Activated CD4-positive, alpha-beta T cell treated with anti-CD3 and anti-CD28 coated beads for 24 hours (primary cell): ENCODE results near the gene HSD17B11.
"Not testable (repeated sequence)": the region's sequence is repeated elsewhere in the genome, so short reads cannot be mapped to it uniquely, and the experiment has no call there.

Experiments used
- DNase-seq, 2 donors: peaks; one replicate each; pipeline ENCODE4 v3.0.0-alpha.2; 2020; ENCODE audit warnings: low read depth in 2 of 2

The HSD17B11 gene, protein sequence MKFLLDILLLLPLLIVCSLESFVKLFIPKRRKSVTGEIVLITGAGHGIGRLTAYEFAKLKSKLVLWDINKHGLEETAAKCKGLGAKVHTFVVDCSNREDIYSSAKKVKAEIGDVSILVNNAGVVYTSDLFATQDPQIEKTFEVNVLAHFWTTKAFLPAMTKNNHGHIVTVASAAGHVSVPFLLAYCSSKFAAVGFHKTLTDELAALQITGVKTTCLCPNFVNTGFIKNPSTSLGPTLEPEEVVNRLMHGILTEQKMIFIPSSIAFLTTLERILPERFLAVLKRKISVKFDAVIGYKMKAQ

DNA sequence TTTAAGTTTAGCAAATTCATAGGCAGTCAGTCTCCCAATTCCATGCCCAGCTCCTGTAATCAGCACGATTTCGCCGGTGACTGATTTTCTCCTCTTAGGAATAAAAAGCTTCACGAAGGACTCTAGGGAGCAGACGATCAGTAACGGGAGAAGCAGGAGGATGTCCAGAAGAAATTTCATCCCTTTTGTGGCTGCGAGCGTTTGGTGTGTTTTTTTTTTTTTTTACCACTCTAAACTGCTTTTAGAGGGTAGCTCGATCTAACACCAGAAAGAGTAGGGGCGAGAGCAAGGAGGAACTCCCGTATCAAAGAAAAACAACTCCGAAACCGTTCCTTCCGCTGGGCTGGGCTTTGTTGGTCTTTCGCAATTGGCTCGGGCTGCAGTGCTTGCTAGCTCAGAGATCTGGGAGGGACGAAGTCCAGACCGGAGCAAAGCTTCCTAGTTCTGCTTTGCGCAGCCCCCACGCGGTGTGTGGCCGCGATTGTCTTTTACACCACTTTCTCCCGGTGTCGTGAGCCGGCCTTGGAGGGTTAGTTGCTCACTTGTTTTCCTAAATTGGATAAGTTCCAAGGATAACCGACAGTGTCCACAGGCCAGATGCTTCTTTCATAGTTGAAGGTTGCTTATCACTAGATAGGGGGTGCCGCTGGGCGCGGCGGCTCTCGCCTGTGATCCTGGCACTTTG lies at the start of gene HSD17B11:
HSD17B11 (minus strand) TSS at position 298 of the 685 bp plus-strand sequence; CDS start at position 180, 118 bp downstream.
- peak; percentile 60 for DNase-seq

DNA sequence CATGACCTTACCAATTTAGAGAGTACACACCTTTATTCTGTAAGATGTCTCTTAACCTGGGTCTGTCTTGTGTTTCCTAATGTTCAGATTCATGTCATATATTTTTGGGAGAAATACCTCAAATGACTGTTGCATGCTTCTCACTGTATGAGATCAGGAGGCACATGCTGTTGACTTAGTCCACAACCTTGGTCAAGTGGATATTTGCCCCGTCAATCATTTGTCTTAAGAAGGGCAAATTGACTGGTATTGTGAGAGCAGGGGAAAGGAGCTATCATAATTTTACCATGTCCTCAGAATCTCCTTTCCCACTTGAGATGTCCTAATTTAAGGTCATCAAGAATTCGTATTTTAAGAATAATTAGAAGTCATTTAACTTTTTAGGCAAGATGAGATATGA lies 42.4 kb upstream of the HSD17B11 start:
- no peak for DNase-seq

DNA sequence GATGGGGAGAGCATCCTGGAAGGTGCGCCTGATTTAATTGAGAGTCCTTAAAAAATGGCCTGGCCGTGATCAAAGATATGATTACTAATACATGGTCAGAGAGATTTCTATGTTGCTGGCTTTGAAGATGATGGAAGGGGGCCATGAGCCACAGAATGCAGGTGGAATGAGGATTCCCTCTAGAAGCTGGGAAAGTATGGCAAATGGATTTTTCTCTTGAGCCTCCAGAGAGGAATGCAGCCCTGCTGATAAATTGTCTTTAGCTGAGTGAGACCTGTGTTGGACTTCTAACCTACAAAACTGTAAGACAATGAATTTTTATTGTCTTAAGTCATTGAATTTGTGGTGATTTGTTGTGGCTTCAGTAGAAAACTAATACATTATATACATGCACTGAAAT lies 39.0 kb upstream of the HSD17B11 start:
- no peak for DNase-seq

DNA sequence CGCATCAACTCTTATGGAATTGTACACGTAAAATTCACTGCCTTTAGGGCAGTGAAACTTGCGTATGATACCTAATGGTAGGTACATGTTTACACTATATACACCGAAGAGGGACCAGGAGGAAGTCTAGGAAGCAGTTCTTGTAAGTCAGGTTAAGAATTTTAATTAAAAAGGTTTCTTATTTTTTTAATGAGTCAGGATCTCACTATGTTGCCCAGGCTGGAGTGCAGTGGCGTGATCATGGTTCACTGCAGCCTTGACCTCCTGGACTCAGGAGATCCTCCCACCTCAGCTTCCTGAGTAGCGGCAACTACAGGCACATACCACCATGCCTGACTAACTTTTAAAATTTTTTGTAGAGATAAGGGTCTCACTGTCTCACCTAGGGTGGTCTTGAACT lies 38.0 kb upstream of the HSD17B11 start:
- no peak for DNase-seq

DNA sequence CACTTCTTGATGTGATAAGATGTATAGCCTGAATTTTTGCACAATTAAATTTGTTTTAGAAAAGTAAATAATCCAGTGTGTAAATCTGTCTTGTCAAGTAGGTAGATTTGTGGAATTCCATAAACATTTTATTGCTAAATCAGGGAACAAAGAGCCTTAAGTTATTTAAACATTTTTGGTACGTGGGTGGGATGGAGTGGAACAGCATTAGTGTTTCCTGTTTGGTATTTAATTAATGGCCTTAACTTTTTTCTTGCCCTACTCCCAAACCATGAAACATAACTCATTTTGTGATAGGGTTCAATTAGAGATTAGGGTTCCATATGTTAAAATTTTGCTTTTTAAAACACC lies 36.5 kb upstream of the HSD17B11 start:
- no peak for DNase-seq

DNA sequence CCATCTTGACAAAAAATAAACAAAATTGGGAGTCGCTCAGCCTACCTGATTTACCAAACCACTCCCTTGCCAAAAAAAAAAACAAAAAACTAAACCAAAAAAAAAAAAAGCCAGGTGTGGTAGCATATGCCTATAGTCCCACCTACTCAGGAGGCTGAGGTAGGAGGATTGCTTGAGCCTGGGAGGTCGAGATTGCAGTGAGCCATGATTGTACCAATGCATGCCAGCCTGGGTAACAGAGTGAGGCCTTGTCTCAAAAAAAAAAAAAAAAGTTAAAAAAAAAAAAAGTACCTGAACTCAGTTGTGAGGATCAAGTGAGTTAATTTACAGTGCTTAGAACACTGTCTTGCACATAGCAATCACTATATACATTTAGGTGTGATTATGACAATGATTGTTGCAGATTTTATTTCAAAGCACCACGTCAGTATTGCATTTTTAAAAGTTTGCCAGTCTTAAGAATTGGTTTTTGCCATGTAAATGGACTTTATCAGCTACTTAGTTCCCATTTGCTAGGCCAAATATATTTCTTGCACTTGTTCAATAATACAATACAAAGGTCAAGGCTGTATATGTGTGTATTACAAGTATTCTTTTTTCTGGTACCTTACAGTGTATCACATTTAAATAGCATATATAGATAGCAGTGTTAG lies 36.0 kb upstream of the HSD17B11 start:
- DNase-seq: no peak

DNA sequence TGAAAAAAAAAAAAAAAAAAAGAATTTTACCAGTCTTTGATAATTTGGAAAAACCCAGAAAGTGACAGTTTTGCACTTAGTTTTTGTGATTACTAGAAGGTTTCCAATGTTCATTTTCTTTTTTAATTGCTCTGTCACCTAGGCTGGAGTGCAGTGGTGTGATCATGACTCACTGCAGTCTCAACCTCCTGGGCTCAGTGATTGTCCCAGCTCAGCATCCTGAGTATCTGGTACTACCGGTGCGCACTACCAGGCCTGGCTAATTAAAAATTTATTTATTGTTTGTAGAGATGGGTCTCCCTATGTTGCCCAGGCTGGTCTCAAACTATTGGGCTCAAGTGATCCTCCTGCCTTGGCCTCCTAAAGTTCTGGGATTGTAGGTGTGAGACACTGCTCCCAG lies 34.7 kb upstream of the HSD17B11 start:
- DNase-seq: no peak

DNA sequence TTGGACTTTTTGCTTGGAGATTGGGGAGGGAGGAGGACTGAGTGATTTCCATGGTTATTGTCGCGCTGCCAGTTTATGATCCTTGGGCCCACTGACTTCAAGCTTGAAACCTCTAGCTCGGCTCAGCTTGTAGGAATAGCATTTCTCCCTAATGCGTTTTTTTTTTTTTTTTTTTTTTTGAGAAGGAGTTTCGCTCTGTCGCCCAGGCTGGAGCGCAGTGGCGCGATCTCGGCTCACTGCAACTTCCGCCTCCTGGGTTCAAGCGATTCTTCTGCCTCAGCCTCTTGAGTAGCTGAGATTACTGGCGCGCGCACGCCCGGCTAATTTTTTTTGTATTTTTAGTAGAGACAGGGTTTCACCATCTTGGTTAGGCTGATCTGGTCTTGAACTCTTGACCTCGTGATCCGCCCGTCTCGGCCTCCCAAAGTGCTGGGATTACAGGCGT lies 33.1 kb upstream of the HSD17B11 start:
- not testable (repeated sequence) for DNase-seq

DNA sequence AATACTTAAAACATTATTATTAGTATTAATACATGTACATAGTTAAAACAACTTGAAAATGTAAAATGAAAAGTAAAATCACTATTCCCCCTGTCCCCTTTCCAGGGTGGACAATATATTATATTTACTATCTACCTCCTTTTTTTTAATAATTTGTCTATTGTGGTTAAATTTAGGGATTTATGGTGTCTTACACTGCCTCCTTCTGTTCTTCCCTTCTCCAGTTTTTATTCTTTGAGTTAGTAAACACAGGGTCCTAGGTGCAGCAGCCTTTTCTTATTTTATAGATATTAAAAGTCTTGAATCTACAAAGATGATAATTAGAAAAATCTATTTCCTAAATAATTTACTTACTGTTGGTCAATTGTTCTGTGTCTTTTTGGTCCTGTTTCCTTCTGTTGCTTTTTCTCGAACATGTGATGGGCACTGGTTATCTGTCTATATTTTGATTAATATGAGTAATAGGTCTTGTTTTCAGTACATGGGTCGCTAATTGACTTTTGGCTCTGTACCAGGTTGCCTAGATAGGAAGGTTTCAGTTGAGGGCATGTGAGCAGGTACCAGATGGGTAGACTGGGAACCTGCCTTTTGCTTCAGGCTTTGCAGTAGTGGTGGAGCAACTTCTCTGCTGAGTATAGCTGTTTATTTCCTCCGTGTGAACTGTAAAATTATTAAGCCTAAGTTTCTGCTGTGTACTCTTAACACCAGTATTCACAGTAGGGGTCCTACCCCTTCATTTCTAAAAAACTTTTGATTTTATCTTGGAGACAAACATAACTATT lies 32.5 kb upstream of the HSD17B11 start:
- no peak for DNase-seq

DNA sequence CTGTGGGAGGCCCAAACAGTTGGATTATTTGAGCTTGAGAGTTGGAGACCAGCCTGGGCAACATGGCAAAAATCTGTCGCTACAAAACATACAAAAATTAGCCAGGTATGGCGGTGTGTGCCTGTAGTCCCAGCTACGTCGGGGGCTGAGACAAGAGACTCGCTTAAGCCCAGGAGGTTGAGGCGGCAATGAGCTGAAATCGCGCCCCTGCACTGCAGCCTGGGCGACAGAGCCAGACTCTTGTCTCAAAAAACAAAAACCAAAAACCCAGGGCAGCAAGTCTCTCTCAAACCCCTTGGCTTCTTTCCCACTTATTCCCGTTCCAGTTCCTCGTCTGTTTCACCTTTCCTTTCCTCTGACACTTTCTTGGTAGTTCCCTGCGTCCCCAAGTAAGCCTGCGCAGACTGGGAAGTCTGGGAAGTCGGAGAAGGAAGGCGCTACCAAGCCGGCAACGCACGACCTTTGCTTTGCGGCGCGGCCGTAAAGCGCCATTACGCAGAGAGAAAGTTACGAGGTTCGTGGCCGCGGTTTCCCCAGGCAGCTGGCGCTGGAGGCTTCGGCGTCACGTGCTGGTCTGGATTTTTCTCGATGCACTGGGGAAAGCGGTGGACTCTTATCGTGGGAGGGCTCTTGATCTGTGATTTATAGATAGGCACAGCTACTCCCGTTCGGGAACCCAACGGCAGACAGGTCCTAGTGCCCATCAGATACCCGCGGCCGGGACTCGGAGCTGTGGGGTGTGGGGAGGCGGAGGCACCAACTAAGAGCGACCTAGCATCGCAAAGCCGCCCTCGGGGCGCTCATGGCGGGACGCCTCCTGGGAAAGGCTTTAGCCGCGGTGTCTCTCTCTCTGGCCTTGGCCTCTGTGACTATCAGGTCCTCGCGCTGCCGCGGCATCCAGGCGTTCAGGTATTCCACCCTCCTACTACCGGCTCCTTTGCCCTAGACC lies 31.4 kb upstream of the HSD17B11 start, which contains the start of gene NUDT9:
NUDT9 (plus strand) TSS at position 470 of the 949 bp plus-strand sequence; CDS start at position 803, 333 bp downstream.
- peak; percentile 68 to 82 for DNase-seq

DNA sequence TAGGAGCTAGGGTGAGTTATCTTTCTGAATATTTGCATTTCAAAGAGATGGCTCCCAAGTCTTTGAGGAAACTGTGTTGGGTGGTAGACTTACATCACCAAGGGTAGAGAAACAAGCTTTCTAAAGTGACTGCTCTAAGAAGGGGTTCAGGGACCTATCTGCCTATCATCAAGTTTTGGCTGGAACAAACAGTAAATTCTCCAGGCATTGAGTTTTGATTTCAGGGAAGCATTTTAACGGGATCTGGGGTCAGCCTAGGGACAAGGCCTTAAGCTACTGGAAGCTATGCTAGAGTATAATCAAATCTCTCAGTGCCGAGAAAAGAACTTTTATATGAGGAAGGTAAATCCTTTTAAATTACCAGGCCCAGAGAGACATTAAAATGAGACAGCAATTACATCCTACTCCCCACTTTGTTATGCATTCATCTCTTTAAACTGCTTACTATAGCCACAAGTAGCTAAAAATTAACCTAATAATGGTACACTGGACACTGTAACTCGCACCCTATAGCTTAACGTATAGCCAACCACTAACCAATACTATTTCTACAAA lies 29.4 kb upstream of the HSD17B11 start:
- DNase-seq: no peak

DNA sequence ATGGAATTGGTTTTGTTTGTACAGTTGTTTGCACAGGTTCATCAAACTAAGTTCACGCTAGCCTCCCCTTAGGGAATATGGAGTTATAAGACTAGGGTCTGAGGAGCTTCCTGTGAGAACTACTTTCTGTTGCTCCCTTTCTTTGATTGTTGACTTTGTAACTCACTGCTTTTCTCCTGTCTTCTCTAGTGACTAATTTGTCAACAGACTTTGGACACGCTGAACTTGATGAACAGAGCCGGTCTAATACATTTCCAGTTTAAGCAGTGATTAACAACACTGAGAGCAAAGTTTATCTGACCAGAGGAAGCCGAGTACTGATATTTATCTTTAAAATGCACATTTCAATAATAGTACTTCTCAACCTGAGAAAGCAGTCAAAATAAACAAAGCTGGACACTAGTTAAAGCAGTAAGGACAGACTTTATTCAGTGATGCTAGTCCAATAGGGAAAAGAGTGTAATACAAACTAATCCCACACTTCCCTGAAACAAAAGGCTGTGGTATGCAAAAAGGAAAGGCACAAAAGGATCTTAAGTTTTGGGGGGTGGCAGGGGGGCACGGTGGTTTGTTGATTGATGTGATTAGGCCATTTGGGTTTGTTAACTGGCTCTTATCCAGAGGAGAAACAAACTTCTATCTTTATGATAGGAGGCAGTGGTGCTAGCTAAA lies 28.7 kb upstream of the HSD17B11 start:
- no peak for DNase-seq

DNA sequence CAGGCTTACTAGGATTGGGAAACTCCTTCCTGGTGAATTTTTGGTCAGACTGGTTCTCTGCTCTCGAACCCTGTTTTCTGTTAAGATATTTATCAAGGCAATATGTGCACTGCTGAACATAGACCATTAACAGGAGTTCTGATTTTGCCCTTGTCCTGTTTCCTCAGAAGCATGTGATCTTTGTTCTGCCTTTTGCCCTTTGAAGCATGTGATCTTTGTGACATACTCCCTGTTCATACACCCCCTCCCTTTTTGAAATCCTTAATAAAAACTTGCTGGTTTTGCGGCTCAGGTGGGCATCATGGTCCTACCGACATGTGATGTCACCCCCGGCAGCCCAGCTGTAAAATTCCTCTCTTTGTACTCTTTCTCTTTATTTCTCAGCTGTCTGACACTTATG lies 27.4 kb upstream of the HSD17B11 start:
- not testable (repeated sequence) for DNase-seq

DNA sequence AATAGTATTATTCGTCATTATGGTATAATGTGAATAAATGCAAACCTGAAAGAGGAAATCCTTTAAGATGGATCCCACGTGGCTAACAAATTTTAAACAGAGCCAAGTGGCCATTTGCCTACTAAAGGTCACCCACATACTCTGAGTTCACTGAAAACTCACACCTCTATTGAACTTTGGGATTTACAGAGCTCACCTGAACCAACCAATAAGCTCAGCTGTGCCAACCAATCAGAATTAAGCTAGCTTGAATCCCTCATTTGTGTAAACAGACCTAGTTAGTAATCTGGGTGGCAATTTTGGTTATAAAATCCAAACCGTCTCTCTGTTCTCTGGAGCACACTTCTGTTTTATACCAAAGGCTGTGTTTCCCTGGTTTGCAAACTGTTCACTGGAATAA lies 26.0 kb upstream of the HSD17B11 start:
- DNase-seq: no peak

DNA sequence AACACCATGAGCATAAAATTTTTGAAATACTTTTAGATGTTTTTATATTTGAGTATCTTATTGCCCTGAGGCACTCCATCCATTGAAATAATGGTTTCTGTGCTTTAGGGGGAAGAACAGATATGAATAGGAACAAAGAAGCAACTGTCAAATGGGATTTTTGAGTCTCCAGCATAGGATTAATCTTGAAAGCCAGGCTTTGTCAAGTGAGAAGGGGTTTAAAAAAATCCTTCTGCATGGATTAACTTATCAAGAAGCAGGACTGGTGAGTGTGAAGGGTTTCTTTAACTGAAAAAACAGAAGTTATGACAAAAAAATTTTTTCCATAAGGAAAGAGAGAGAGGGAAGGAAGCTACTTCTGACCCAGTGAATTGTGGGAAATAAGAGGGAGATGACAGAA lies 23.8 kb upstream of the HSD17B11 start:
- no peak for DNase-seq

DNA sequence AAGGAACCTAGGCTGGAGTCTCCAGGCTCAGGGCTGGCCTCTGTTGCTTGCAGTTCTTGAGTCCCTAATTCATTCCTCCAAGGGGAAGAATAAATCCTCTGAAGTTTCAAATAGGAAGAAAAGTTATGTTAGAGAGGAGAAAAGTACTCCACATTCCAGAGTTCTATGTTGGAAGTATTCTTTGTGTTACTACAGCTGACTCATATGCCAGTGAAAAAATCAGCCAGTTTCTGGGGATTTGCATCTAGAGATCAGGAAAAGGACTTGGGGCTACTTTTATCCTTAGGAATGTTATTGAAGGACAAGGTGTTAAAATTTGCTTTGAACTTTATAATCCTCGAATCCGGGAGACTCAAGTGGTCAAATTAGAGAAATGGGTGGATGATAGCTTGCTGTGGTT lies 19.7 kb upstream of the HSD17B11 start:
- DNase-seq: no peak

DNA sequence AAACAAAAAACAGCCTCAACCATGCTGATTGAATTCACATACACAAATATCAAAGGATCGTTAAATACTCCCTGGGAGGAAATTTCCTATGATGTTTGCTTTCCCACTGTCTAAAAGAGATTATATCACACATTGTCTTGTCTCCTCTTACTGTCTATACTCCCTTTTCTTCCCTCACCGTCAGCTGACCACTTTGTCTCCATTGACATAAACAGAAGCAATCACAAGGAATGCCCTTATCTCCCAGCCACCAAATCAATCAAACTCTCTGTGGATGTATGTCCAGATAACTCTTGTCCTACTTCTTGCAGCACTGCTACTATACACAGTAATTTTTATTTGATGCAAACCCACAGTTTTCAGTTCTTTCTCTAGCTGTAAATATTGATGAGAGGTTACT lies 19.2 kb upstream of the HSD17B11 start:
- DNase-seq: no peak

DNA sequence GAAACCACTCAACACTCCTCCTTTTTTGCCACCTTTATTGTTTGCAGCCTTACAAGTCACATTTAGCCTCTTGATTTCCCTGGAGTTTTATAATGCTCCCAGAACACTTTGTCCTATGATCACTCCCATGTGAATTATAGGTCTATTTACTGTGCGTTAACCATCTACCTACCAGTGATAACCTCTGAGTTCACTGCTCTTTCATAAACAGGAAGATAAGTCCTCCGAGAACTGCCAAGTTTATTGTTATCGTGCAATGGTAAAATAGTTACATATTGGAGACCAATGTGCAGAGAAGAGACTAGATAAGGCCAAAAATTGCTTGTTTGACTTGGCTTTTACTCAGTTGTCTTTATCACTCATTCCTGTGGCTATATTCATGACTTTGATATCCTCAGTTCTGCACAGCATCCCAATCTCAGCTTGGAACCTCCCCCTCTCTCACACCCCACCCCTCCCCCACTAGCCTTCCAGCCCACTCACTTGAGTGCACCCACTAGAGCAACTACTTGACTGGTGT lies 18.5 kb upstream of the HSD17B11 start:
- no peak for DNase-seq

DNA sequence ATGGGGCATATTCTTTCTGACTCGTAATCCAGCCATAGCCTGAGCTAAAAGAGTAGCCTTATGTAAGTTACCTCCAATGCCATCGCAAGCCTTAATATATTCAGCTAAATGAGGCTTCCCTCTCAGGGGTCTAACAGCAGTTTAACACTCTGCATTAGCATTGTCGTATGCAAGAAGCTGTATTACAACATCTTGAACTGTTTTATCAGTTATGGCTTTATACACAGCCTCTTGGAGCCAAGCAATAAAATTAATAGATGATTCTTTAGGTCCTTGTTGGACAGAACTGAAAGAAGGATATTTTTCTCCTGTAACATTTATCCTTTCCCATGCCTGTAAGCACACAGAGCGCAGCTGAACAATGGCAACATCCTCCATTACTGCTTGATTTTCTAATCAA lies 15.9 kb upstream of the HSD17B11 start:
- not testable (repeated sequence) for DNase-seq

DNA sequence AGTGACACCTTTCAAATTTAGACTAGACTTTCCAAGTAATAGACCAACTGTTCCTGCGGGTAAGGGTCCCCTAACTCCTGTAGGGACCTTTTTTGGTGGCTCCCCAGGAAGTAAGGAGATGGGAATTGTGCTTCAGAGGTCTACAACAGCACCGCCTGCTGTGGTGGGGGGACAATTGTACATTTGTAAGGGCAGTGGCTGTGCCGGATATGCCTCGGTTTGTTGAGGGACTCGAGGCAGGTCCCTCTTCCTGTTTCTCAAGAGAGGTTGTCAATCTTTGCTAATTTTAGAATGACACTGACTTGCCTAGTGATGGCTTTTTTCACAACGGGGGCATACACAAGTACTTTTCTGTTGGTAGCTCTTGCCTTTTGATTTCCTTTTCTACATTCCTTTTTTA lies 15.5 kb upstream of the HSD17B11 start:
- no peak for DNase-seq
